Type B pancreatic cell (in vitro differentiated cells): ENCODE results near the gene TMEM213. TPM values are rescaled to one million over a fixed set of nuclear protein-coding genes. Genes with fewer than 3 reads are reported as not detected.

ENCODE experiments used
- DNase-seq: peaks from one replicate; pipeline ENCODE4 v3.0.0; 2021; ENCODE audit warnings: mixed read lengths; ENCODE audit not compliant: unreplicated experiment; ENCODE audit errors: extremely low spot score
- H3K27ac Mint-ChIP-seq: 2 replicates; pipeline ENCODE4 v1.8.0; 2021; ENCODE audit warnings: mild to moderate bottlenecking, mixed read lengths
- H3K27me3 Mint-ChIP-seq: 2 replicates; pipeline ENCODE4 v1.8.0; 2021; ENCODE audit warnings: mixed read lengths
- H3K36me3 Mint-ChIP-seq: 2 replicates; pipeline ENCODE4 v1.8.0; 2021; ENCODE audit warnings: mixed read lengths
- H3K4me1 Mint-ChIP-seq: one replicate; pipeline ENCODE4 v1.8.0; 2021; ENCODE audit warnings: mixed read lengths; ENCODE audit not compliant: unreplicated experiment
- H3K4me3 Mint-ChIP-seq: 2 replicates; pipeline ENCODE4 v1.8.0; 2021; ENCODE audit warnings: mild to moderate bottlenecking, mixed read lengths
- H3K9me3 Mint-ChIP-seq: 2 replicates; pipeline ENCODE4 v1.8.0; 2021; ENCODE audit warnings: mixed read lengths
- total RNA-seq: library from RNA; stranded (reverse); gene quantifications from 2 replicates; pipeline ENCODE4 v1.2.1, GENCODE V29; 2021; ENCODE audit warnings: low replicate concordance
- TF ChIP-seq, protein P1 (sequence below): fragments of 200-600 bp; sonication (generic); conservative IDR thresholded peaks from 2 replicates; pipeline ENCODE4 v1.5.0; 2021; ENCODE audit warnings: antibody characterized with exemption, mild to moderate bottlenecking

Gene TMEM213
- total RNA-seq, 1 donor from 2014 or later: not detected

DNA sequence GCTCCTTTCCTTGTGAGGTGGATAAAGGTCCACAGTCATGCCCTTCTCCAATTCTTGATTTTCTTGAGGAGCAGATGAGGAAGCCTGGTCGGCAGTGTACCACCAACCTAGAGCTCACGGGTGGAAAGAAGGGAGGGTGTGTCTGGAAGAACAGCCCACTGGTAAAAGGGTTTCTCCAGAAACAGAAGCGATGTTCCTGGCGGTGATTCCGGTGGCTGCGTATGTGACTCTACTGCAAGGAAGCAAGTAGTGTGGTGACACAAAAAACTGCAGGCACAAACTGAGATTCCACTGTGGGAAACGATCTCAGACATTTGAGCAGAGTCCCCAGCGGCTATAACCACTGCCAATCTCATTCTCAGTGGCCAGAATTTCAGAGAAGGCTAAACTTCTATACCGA lies 66.1 kb downstream of the TMEM213 start:
- peaks cover 35% of the 10 kb centered on the region for H3K36me3 Mint-ChIP-seq
- H3K4me3 Mint-ChIP-seq: no peak overlapping the region
- TF ChIP-seq, protein P1, sequence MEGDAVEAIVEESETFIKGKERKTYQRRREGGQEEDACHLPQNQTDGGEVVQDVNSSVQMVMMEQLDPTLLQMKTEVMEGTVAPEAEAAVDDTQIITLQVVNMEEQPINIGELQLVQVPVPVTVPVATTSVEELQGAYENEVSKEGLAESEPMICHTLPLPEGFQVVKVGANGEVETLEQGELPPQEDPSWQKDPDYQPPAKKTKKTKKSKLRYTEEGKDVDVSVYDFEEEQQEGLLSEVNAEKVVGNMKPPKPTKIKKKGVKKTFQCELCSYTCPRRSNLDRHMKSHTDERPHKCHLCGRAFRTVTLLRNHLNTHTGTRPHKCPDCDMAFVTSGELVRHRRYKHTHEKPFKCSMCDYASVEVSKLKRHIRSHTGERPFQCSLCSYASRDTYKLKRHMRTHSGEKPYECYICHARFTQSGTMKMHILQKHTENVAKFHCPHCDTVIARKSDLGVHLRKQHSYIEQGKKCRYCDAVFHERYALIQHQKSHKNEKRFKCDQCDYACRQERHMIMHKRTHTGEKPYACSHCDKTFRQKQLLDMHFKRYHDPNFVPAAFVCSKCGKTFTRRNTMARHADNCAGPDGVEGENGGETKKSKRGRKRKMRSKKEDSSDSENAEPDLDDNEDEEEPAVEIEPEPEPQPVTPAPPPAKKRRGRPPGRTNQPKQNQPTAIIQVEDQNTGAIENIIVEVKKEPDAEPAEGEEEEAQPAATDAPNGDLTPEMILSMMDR: no peak
- H3K4me1 Mint-ChIP-seq: no peaks in the 10 kb centered on the region
- H3K9me3 Mint-ChIP-seq: no peaks in the 10 kb centered on the region
- no peaks in the 10 kb centered on the region for H3K27me3 Mint-ChIP-seq
- no peak for DNase-seq
- no peak overlapping the region for H3K27ac Mint-ChIP-seq

DNA sequence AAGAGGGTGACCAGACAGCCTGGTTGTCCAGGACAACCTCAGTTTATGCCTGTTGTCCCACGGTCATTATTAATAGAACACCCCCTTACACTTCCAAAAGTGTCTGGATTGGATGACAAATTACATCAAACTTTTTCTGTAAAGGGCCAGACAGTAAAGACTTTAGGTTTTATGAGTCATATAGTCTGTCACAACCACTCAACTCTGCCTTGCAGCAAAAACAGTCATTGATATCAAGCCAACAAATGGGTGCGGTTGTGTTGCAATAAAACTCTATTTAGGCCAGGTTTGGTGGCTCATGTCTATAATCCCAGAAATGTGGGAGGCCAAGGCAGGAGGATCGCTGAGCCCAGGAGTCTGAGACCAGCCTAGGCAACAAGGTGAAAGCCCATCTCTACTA lies 66.9 kb downstream of the TMEM213 start:
- Mint-ChIP-seq H3K4me1 (no peaks in the 10 kb centered on the region), H3K36me3 (peaks cover 30% of the 10 kb centered on the region), H3K27me3 (no peaks in the 10 kb centered on the region), H3K27ac (no peak overlapping the region), H3K9me3 (no peaks in the 10 kb centered on the region), H3K4me3 (no peak overlapping the region)
- TF ChIP-seq, protein P1: no peak
- no peak for DNase-seq

DNA sequence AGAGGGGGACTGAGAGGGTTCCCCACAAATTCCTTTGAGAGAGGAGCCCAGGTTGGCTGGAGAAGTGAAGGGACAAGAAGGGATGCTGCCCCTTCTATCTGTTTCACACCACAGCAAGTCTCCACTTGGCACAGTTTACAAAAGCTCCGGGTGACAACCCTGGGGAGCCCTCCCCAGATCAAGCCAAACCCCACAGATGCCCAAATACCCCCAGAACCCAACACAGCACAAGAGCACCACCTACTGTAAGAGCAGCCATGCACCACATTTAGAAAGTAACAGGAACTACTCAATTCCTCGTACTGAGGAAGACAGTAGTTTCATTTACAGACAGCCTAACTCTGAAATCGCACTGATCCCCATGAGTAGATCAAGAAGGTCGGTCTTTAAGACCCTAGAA lies 68.0 kb downstream of the TMEM213 start:
- no peak overlapping the region for H3K4me3 Mint-ChIP-seq
- no peaks in the 10 kb centered on the region for H3K4me1 Mint-ChIP-seq
- H3K27ac Mint-ChIP-seq: no peak overlapping the region
- DNase-seq: no peak
- H3K27me3 Mint-ChIP-seq: no peaks in the 10 kb centered on the region
- no peaks in the 10 kb centered on the region for H3K9me3 Mint-ChIP-seq
- peaks cover 26% of the 10 kb centered on the region for H3K36me3 Mint-ChIP-seq
- TF ChIP-seq, protein P1: no peak

DNA sequence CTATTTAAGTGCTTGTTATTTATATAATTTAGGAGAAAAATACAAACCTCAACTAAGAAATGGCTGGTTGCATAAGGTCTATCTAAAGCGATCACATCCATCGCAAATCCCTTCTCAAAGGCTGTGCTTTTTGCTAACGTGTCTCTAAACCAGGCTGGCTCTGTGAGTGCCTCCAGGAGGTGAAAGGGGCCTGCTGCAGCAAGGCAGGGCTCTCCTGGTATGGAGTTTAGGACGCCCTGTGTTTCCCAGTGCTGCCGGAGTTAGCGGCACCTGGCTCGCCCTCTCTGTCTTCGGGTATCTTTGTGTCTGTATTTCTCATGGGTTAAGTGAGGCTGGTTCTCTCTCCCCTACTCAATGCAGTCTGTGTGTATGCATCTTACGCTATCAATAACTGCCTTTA lies 68.6 kb downstream of the TMEM213 start:
- no peak for DNase-seq
- no peaks in the 10 kb centered on the region for H3K4me1 Mint-ChIP-seq
- no peak overlapping the region for H3K4me3 Mint-ChIP-seq
- no peaks in the 10 kb centered on the region for H3K27me3 Mint-ChIP-seq
- no peak overlapping the region for H3K27ac Mint-ChIP-seq
- no peaks in the 10 kb centered on the region for H3K9me3 Mint-ChIP-seq
- peaks cover 25% of the 10 kb centered on the region for H3K36me3 Mint-ChIP-seq
- TF ChIP-seq, protein P1: no peak

DNA sequence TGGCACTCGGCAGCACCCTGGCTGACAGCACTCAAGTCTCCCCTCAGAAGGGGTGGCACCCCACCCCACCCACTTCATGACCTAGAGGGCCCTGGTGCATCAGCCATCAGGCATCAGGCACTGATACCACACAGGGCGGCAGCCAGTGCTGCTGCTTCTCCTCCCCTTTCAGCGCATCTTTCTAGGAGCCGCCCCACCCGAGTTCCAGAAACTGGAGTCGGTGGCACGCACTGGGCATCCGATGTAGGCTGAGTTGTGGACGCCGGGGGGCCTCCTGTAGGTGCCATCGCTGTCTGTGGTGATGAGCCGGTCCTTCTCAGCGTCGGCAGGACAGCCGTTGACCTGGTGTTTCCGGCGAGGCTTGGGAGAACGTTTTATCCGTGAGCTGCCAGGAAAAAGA lies 70.0 kb downstream of the TMEM213 start:
- H3K4me1 Mint-ChIP-seq: peaks cover under 1% of the 10 kb centered on the region
- no peak overlapping the region for H3K4me3 Mint-ChIP-seq
- H3K36me3 Mint-ChIP-seq: peaks cover 31% of the 10 kb centered on the region
- TF ChIP-seq, protein P1: no peak
- no peaks in the 10 kb centered on the region for H3K9me3 Mint-ChIP-seq
- no peak overlapping the region for H3K27ac Mint-ChIP-seq
- no peaks in the 10 kb centered on the region for H3K27me3 Mint-ChIP-seq
- no peak for DNase-seq

DNA sequence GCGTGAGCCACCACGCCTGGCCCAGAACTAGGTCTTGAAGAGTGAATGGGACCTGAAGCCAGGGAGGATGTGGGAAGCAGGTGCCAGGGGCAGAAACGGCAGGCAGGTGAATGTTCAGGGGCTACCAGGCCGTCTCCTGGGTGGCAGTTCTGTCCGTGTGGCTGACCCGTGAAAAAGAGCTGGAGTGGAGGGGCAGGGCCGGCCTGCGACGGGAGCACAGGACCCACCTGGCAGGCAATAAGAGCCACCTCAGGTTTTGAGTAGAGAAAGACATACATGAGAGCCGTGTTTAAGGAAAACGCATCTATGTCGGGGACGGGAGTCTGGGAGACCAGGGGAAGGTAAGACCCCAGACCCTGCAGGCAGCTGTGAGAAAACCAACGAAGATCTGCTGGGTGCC lies 70.9 kb downstream of the TMEM213 start:
- Mint-ChIP-seq H3K4me1 (peaks cover 5% of the 10 kb centered on the region), H3K27ac (no peak overlapping the region), H3K27me3 (no peaks in the 10 kb centered on the region), H3K4me3 (no peak overlapping the region), H3K36me3 (peaks cover 35% of the 10 kb centered on the region), H3K9me3 (no peaks in the 10 kb centered on the region)
- TF ChIP-seq, protein P1: no peak
- DNase-seq: no peak
